GM19324 (cell line): ENCODE data around the gene OR2T34.
"Not testable (repeated sequence)": the region's sequence is repeated elsewhere in the genome, so short reads cannot be mapped to it uniquely, and the experiment has no call there.

Experiments used
- ATAC-seq: cut with Tn5 transposase; IDR thresholded peaks from one replicate; pipeline ENCODE4 v1.9.1; 2021; ENCODE audit warnings: mild to moderate bottlenecking, moderate library complexity; ENCODE audit not compliant: unreplicated experiment, low FRiP score

Gene OR2T34

GRCh38 chr1:248565530-248566373 lies 8.8 kb downstream of the OR2T34 start:
- peak; percentile 55 for ATAC-seq

- ATAC-seq = not testable (repeated sequence)
Observed at GRCh38 chr1:248562672-248563071, 11.9 kb downstream of the OR2T34 start, which contains the start of gene OR2T29. Gene OR2T29 (minus strand): TSS chr1:248562772. CDS start chr1:248559491, 3,281 bp downstream.

DNA sequence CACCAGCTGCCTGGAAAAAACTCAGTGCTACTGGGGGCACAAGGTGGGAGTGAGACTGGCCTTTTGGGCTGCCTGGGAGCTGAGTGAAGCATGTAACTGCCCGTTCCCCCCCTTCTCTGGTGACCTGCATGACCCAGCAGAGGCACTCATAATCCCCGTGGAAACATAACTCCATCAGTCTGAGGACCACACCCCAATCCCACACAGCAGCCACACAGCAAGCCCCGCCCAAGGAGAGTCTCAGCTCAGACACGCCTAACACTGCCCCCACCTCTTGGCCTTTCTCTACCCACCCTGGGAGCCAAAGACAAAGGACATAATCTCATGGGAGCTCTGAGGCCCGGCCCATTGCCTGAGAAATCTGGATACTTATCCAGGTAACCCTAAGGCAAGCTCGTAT lies 23.5 kb downstream of the OR2T34 start:
- ATAC-seq = not testable (repeated sequence)

DNA sequence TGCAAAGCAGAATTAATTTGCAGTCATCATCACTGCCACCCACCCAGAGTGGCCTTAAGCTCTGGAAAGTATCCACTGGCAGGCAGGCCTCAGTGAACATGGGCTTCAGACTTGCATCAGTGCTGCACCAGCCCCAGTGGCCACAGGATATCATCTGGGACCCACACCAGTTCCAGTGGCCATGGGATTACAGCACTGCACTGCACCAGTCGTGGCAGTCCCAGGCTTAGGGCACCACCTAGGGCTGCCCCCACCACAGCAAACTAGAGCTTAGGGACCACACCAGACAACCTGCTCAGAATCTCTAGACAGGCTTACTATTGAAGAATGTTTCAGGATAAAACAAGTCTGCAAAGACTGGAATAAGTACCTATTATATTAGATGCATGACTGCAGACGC lies 27.2 kb downstream of the OR2T34 start:
- not testable (repeated sequence) for ATAC-seq

GRCh38 chr1:248537449-248537848 lies 37.1 kb downstream of the OR2T34 start:
- ATAC-seq = not testable (repeated sequence)
